Prostate gland (tissue), 2 donors: ENCODE data around the gene IMPACT.

ENCODE experiments used
- POLR2A ChIP-seq: fragments of 450-650 bp; IDR thresholded peaks from one replicate; pipeline ENCODE4 v1.6.1; 2016; ENCODE audit warnings: antibody characterized with exemption, mild to moderate bottlenecking
- POLR2AphosphoS5 ChIP-seq: sonication (generic); formaldehyde crosslinking; IDR thresholded peaks from one replicate; pipeline ENCODE4 v1.6.1; 2017; ENCODE audit warnings: antibody characterized with exemption
- TF ChIP-seq, protein P1 (sequence below), 4 experiments: fragments of 200-600 bp in 2 of 4; fragments of 450-650 bp in 2 of 4; sonication (generic) in 2 of 4; IDR thresholded peaks; 1 replicate in 3 of 4; 2 replicates in 1 of 4; pipeline ENCODE4 v1.5.1; 2016 to 2019; ENCODE audit warnings: antibody characterized with exemption in 4 of 4, mild to moderate bottlenecking in 2 of 4, moderate library complexity in 2 of 4

DNA sequence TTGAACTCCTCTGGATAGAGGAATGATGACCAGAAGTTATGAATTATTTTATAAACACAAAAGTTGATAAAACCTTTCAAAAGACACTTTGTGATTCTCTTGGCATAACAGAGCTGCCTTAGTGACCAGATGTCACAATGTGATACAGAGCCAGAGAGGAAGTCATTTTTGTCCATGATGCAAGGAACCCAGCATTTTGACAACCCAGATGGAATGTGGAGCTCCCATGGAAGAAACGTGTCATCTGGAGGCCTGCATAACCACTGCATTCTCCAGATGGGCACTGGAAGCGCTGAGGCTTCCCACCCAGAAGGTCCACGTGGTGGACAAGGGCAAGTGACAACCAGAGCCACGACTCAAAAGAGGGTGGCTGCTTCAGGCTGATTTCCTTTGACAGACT, 64.1 kb downstream of the IMPACT start:
- no peak for TF ChIP-seq POLR2A
- TF ChIP-seq, protein P1, sequence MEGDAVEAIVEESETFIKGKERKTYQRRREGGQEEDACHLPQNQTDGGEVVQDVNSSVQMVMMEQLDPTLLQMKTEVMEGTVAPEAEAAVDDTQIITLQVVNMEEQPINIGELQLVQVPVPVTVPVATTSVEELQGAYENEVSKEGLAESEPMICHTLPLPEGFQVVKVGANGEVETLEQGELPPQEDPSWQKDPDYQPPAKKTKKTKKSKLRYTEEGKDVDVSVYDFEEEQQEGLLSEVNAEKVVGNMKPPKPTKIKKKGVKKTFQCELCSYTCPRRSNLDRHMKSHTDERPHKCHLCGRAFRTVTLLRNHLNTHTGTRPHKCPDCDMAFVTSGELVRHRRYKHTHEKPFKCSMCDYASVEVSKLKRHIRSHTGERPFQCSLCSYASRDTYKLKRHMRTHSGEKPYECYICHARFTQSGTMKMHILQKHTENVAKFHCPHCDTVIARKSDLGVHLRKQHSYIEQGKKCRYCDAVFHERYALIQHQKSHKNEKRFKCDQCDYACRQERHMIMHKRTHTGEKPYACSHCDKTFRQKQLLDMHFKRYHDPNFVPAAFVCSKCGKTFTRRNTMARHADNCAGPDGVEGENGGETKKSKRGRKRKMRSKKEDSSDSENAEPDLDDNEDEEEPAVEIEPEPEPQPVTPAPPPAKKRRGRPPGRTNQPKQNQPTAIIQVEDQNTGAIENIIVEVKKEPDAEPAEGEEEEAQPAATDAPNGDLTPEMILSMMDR (IDR thresholded peaks at IDR 0.05): no peak
- TF ChIP-seq POLR2AphosphoS5: no peak
